Measurements from ENCODE around the gene RFX2. TPM values are rescaled to one million over a fixed set of nuclear protein-coding genes. Genes with fewer than 3 reads are reported as not detected.

Gene RFX2
- 6.2 and 11.0 TPM in 2 replicates for total RNA-seq (ENCODE audit: low replicate concordance)

GRCh38 chr19:6110360-6110977 lies at the start of gene RFX2:
Gene RFX2, minus strand, starts transcription at chr19:6110500. Its CDS starts 63,004 bp downstream, at chr19:6047496.
- TF ChIP-seq EZH2 (IDR thresholded peaks at IDR 0.05), result no peak
- no peak for TF ChIP-seq CTCF (IDR thresholded peaks at IDR 0.05)
- TF ChIP-seq EZH2phosphoT487 (IDR thresholded peaks at IDR 0.05), result no peak
- Histone ChIP-seq H3K4me3 (peak within 1 kb of the TSS; percentile 62), H3K4me2 (peak within 1 kb of the TSS; percentile 78), H3K36me3 (no peaks in the 10 kb centered on the region), H3K79me2 (ENCODE audit: low read depth) (no peaks in the 10 kb centered on the region), H3K27me3 (peaks cover 40% of the 10 kb centered on the region), H3K27ac (no peak within 1 kb of the TSS), H2AFZ (replicated peaks) (no peak within 1 kb of the TSS), H3F3A (ENCODE audit: low read depth) (peaks cover 19% of the 10 kb centered on the region), H3K9me3 (ENCODE audit: low read depth) (no peaks in the 10 kb centered on the region), H4K20me1 (ENCODE audit: low read depth) (no peaks in the 10 kb centered on the region), H3K9ac (no peak within 1 kb of the TSS), H3K4me1 (peaks cover 10% of the 10 kb centered on the region)
- H3K36me3 Mint-ChIP-seq, result peaks cover 6% of the 10 kb centered on the region
- peaks cover 6% of the 10 kb centered on the region for H3K27me3 Mint-ChIP-seq (ENCODE audit: insufficient read depth, low read depth)
- H3K27ac Mint-ChIP-seq, result peak within 1 kb of the TSS; percentile 92
- peak; percentile 100 for DNase-seq (ENCODE audit: low spot score)
- H3K4me1 Mint-ChIP-seq, result peaks cover 17% of the 10 kb centered on the region
- H3K4me3 Mint-ChIP-seq, result peak within 1 kb of the TSS; percentile 98
- peaks cover 6% of the 10 kb centered on the region for H3K9me3 Mint-ChIP-seq

DNA sequence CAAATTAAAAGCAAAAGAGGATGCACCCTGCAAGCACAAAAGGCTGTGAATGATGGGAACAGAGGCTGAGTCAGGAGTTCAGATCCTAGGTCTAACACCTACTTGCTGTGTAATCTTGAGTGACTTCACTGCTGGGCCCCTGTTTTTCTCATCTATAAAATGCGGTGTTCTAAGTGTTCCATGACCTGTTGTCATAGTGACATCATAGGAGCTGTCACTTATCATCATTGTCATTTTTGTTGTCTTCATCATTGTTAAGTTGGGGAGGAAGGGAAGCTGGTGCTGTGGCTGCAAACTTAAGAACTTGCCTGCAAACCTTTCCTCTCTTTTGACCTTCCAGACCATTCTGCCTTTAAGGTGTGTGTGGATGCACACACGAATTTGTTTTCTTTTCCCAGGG lies 45.7 kb upstream of the RFX2 start:
- Histone ChIP-seq H3F3A (ENCODE audit: low read depth) (no peaks in the 10 kb centered on the region), H3K79me2 (ENCODE audit: low read depth) (no peaks in the 10 kb centered on the region), H3K36me3 (no peaks in the 10 kb centered on the region), H3K27me3 (no peaks in the 10 kb centered on the region), H3K9ac (no peak overlapping the region), H3K4me1 (no peaks in the 10 kb centered on the region), H3K9me3 (ENCODE audit: low read depth) (no peaks in the 10 kb centered on the region), H2AFZ (replicated peaks) (no peak overlapping the region), H3K4me2 (no peak overlapping the region), H4K20me1 (ENCODE audit: low read depth) (no peaks in the 10 kb centered on the region), H3K4me3 (no peak overlapping the region), H3K27ac (no peak overlapping the region)
- peaks cover 3% of the 10 kb centered on the region for H3K27me3 Mint-ChIP-seq (ENCODE audit: insufficient read depth, low read depth)
- DNase-seq (ENCODE audit: low spot score), result no peak
- no peak overlapping the region for H3K4me3 Mint-ChIP-seq
- H3K27ac Mint-ChIP-seq, result no peak overlapping the region
- H3K36me3 Mint-ChIP-seq, result peaks cover 8% of the 10 kb centered on the region
- H3K9me3 Mint-ChIP-seq, result peaks cover 19% of the 10 kb centered on the region
- H3K4me1 Mint-ChIP-seq, result no peaks in the 10 kb centered on the region
- TF ChIP-seq EZH2 (IDR thresholded peaks at IDR 0.05) (no peak), CTCF (IDR thresholded peaks at IDR 0.05) (no peak), EZH2phosphoT487 (IDR thresholded peaks at IDR 0.05) (no peak)

- Histone ChIP-seq H3K79me2 (ENCODE audit: low read depth) (no peaks in the 10 kb centered on the region), H2AFZ (replicated peaks) (no peak overlapping the region), H3K4me2 (no peak overlapping the region), H3K9ac (no peak overlapping the region), H3K36me3 (no peaks in the 10 kb centered on the region), H3K27me3 (no peaks in the 10 kb centered on the region), H3K9me3 (ENCODE audit: low read depth) (no peaks in the 10 kb centered on the region), H3K4me3 (no peak overlapping the region), H3K27ac (no peak overlapping the region), H3K4me1 (no peaks in the 10 kb centered on the region), H3F3A (ENCODE audit: low read depth) (no peaks in the 10 kb centered on the region), H4K20me1 (ENCODE audit: low read depth) (no peaks in the 10 kb centered on the region)
- Mint-ChIP-seq H3K36me3 (peaks cover 13% of the 10 kb centered on the region), H3K4me3 (no peak overlapping the region), H3K27me3 (ENCODE audit: insufficient read depth, low read depth) (peaks cover 2% of the 10 kb centered on the region), H3K9me3 (peaks cover 11% of the 10 kb centered on the region), H3K27ac (no peak overlapping the region), H3K4me1 (no peaks in the 10 kb centered on the region)
- DNase-seq (ENCODE audit: low spot score), result no peak
- TF ChIP-seq CTCF (IDR thresholded peaks at IDR 0.05), result no peak
- TF ChIP-seq EZH2phosphoT487 (IDR thresholded peaks at IDR 0.05), result no peak
- TF ChIP-seq EZH2 (IDR thresholded peaks at IDR 0.05), result no peak
Measured at GRCh38 chr19:6150289-6150688, 40.0 kb upstream of the RFX2 start.
